HG03175 (cell line): ENCODE measurements around the gene HJV.

Source experiments
- ATAC-seq: cut with Tn5 transposase; IDR thresholded peaks from one replicate; pipeline ENCODE4 v1.9.1; 2021; ENCODE audit warnings: mild to moderate bottlenecking, moderate library complexity; ENCODE audit not compliant: unreplicated experiment

HJV gene

GRCh38 chr1:145978854-145979745, 42.4 kb downstream of the HJV start:
- ATAC-seq: peak; percentile 93

GRCh38 chr1:145978471-145978853, 43.1 kb downstream of the HJV start:
- no peak for ATAC-seq

GRCh38 chr1:145977486-145978470, 43.8 kb downstream of the HJV start:
- no peak for ATAC-seq

- ATAC-seq: no peak
Observed at GRCh38 chr1:145977016-145977415, 44.5 kb downstream of the HJV start.

GRCh38 chr1:145975216-145975615, 46.3 kb downstream of the HJV start:
- ATAC-seq: no peak

GRCh38 chr1:145974721-145975120, 46.8 kb downstream of the HJV start:
- no peak for ATAC-seq

- ATAC-seq: no peak
Observed at GRCh38 chr1:145972580-145972979, 49.0 kb downstream of the HJV start.
